OCI-LY7 (cell line): ENCODE measurements around the gene RPH3AL. TPM values are rescaled to one million over a fixed set of nuclear protein-coding genes. Genes with fewer than 3 reads are reported as not detected.

Source experiments
- BruUV-seq: library from RNA; stranded (reverse); fragments of 400-500 nt; replicated peaks from 2 replicates; lab custom pipeline; 2021; lab: Mats Ljungman, UMichigan
- CTCF ChIA-PET: fragments of 300-600 bp; sonication (Branson Sonifier 250); formaldehyde crosslinking; loops from one replicate; lab custom pipeline; 2022; ENCODE audit warnings: antibody characterized with exemption; ENCODE audit not compliant: unreplicated experiment; lab: Charles Lee
- POLR2A ChIA-PET: fragments of 300-600 bp; sonication (Branson Sonifier 250); formaldehyde crosslinking; loops from one replicate; lab custom pipeline; 2022; ENCODE audit warnings: antibody characterized with exemption; lab: Charles Lee
- DNase-seq: peaks from one replicate; pipeline ENCODE4 v3.0.0-alpha.2; 2015; ENCODE audit warnings: low spot score
- H2AFZ ChIP-seq: fragments of 200-600 bp; sonication (generic), shearing (Covaris generic); 2 replicates; pipeline ENCODE4 v1.6.1; 2014; ENCODE audit warnings: mild to moderate bottlenecking, antibody characterized with exemption, low read length, moderate library complexity
- H3K27ac ChIP-seq: fragments of 200-600 bp; sonication (generic); 2 replicates; pipeline ENCODE4 v1.5.1; 2014; ENCODE audit warnings: mixed run types, low read depth, mild to moderate bottlenecking, moderate library complexity, low read length, inconsistent platforms; ENCODE audit not compliant: poor library complexity, severe bottlenecking
- H3K36me3 ChIP-seq: fragments of 200-600 bp; sonication (generic); 2 replicates; pipeline ENCODE4 v1.6.1; 2014; ENCODE audit warnings: mild to moderate bottlenecking, antibody characterized with exemption, low read length, moderate library complexity, mixed read lengths; ENCODE audit not compliant: insufficient read depth
- H3K4me1 ChIP-seq: fragments of 200-600 bp; sonication (generic); 2 replicates; pipeline ENCODE4 v1.5.1; 2014; ENCODE audit warnings: mild to moderate bottlenecking, low read length; ENCODE audit not compliant: insufficient read depth, poor library complexity, severe bottlenecking
- H3K4me2 ChIP-seq: fragments of 200-600 bp; sonication (generic); 2 replicates; pipeline ENCODE4 v1.6.1; 2014; ENCODE audit warnings: mild to moderate bottlenecking, low read length
- H3K4me3 ChIP-seq: fragments of 200-600 bp; sonication (generic); 2 replicates; pipeline ENCODE4 v1.5.1; 2014; ENCODE audit warnings: mild to moderate bottlenecking, low read depth, low read length; ENCODE audit not compliant: poor library complexity, severe bottlenecking
- H3K79me2 ChIP-seq: fragments of 200-600 bp; sonication (generic); 2 replicates; pipeline ENCODE4 v1.6.1; 2016; ENCODE audit warnings: low read depth, mild to moderate bottlenecking, low read length, moderate library complexity, mixed read lengths; ENCODE audit not compliant: insufficient read depth
- H3K9me2 ChIP-seq: fragments of 200-600 bp; sonication (generic); 2 replicates; pipeline ENCODE4 v1.6.1; 2016; ENCODE audit warnings: mild to moderate bottlenecking, low read length, mixed read lengths; ENCODE audit not compliant: insufficient read depth
- H3K9me3 ChIP-seq: fragments of 200-600 bp; sonication (generic); 2 replicates; pipeline ENCODE4 v1.6.1; 2014; ENCODE audit warnings: mild to moderate bottlenecking, mixed run types, low read length, mixed read lengths
- H4K20me1 ChIP-seq: fragments of 200-600 bp; sonication (generic); 2 replicates; pipeline ENCODE4 v1.6.1; 2014; ENCODE audit warnings: mild to moderate bottlenecking, antibody characterized with exemption, low read length, moderate library complexity, mixed read lengths; ENCODE audit not compliant: insufficient read depth
- CTCF ChIP-seq: fragments of 200-600 bp; sonication (generic); conservative IDR thresholded peaks from 2 replicates; pipeline ENCODE4 v1.5.1; 2014; ENCODE audit warnings: mild to moderate bottlenecking, antibody characterized with exemption, low read length, moderate library complexity, mixed read lengths
- EZH2phosphoT487 ChIP-seq: fragments of 200-600 bp; sonication (generic); IDR thresholded peaks from 2 replicates; pipeline ENCODE4 v1.6.1; 2018; ENCODE audit warnings: low read depth, borderline replicate concordance, mild to moderate bottlenecking, mixed run types, antibody characterized with exemption, low read length, moderate library complexity, mixed read lengths
- intact Hi-C: fragments of 100-400 bp; cut with micrococcal nuclease; formaldehyde crosslinking; loops from one replicate; pipeline ENCODE4 v1.10.0; 2022; ENCODE audit not compliant: unreplicated experiment
- total RNA-seq, 2 experiments: library from RNA; depleted of rRNA in 1 of 2; stranded (reverse); fragments of >200 nt in 1 of 2; shearing (Covaris generic) in 1 of 2; gene quantifications; 2 replicates each; pipeline ENCODE4 v1.2.3, GENCODE V29; 2014 to 2022

The RPH3AL gene
- total RNA-seq, 2 experiments from 2014 or later = 1.0 to 2.2 TPM

- POLR2A ChIA-PET = no interaction called here
- H4K20me1 ChIP-seq = no peaks in the 10 kb centered on the region
- H3K4me1 ChIP-seq = peaks cover 9% of the 10 kb centered on the region
- BruUV-seq = no TSS peak
- H3K27ac ChIP-seq = no peak overlapping the region
- no peak for TF ChIP-seq CTCF
- no peak for TF ChIP-seq EZH2phosphoT487
- H3K36me3 ChIP-seq = no peaks in the 10 kb centered on the region
- H3K4me2 ChIP-seq = no peak overlapping the region
- no peak overlapping the region for H2AFZ ChIP-seq
- CTCF ChIA-PET = no interaction called here
- no peaks in the 10 kb centered on the region for H3K9me3 ChIP-seq
- H3K9me2 ChIP-seq = no peaks in the 10 kb centered on the region
- intact Hi-C loops = no loop called here
- H3K4me3 ChIP-seq = no peak overlapping the region
- no peaks in the 10 kb centered on the region for H3K79me2 ChIP-seq
- no peak for DNase-seq
Measured at GRCh38 chr17:193841-194806, 158.5 kb downstream of the RPH3AL start.

GRCh38 chr17:193426-193810 lies 159.2 kb downstream of the RPH3AL start:
- Histone ChIP-seq H3K4me3 (no peak overlapping the region), H3K79me2 (no peaks in the 10 kb centered on the region), H3K27ac (no peak overlapping the region), H3K4me2 (no peak overlapping the region), H3K9me2 (no peaks in the 10 kb centered on the region), H4K20me1 (no peaks in the 10 kb centered on the region), H2AFZ (no peak overlapping the region), H3K9me3 (no peaks in the 10 kb centered on the region), H3K36me3 (no peaks in the 10 kb centered on the region), H3K4me1 (peaks cover 9% of the 10 kb centered on the region)
- no peak for TF ChIP-seq CTCF
- TF ChIP-seq EZH2phosphoT487 = no peak
- POLR2A ChIA-PET = no interaction called here
- no peak for DNase-seq
- intact Hi-C loops = no loop called here
- CTCF ChIA-PET = no interaction called here
- no TSS peak for BruUV-seq
